HEK293T (cell line): ENCODE data around the gene PPP1R9B.

Experiments
- ARNT ChIP-seq: fragments of 450-650 bp; IDR thresholded peaks from 2 replicates; pipeline ENCODE4 v1.6.1; 2017; ENCODE audit warnings: mild to moderate bottlenecking
- BHLHE40 ChIP-seq: fragments of 450-650 bp; IDR thresholded peaks from 2 replicates; pipeline ENCODE4 v1.6.1; 2016; ENCODE audit warnings: mild to moderate bottlenecking, moderate library complexity, borderline replicate concordance
- FOXK2 ChIP-seq: fragments of 450-650 bp; IDR thresholded peaks from 2 replicates; pipeline ENCODE4 v1.6.1; 2016; ENCODE audit warnings: mild to moderate bottlenecking
- FOXM1 ChIP-seq: fragments of 450-650 bp; IDR thresholded peaks from 2 replicates; pipeline ENCODE4 v1.6.1; 2017; ENCODE audit warnings: mild to moderate bottlenecking, borderline replicate concordance
- HDGF ChIP-seq: fragments of 450-650 bp; IDR thresholded peaks from 2 replicates; pipeline ENCODE4 v1.6.1; 2017; ENCODE audit warnings: antibody characterized with exemption, borderline replicate concordance
- L3MBTL2 ChIP-seq: fragments of 450-650 bp; conservative IDR thresholded peaks from 2 replicates; pipeline ENCODE4 v1.6.1; 2016; ENCODE audit warnings: mild to moderate bottlenecking
- LEF1 ChIP-seq: fragments of 450-650 bp; IDR thresholded peaks from 2 replicates; pipeline ENCODE4 v1.6.1; 2017; ENCODE audit warnings: mild to moderate bottlenecking, borderline replicate concordance
- NFRKB ChIP-seq: fragments of 450-650 bp; IDR thresholded peaks from 2 replicates; pipeline ENCODE4 v1.6.1; 2016; ENCODE audit warnings: mild to moderate bottlenecking, moderate library complexity
- SP1 ChIP-seq: fragments of 450-650 bp; IDR thresholded peaks from 2 replicates; pipeline ENCODE4 v1.6.1; 2017
- SUZ12 ChIP-seq: fragments of 450-650 bp; IDR thresholded peaks from 2 replicates; pipeline ENCODE4 v1.6.1; 2016; ENCODE audit warnings: mild to moderate bottlenecking
- TARDBP ChIP-seq: fragments of 450-650 bp; IDR thresholded peaks from 2 replicates; pipeline ENCODE4 v1.6.1; 2016
- ZNF384 ChIP-seq: fragments of 450-650 bp; IDR thresholded peaks from 2 replicates; pipeline ENCODE4 v1.6.1; 2016
- TF ChIP-seq, protein P1 (sequence below): fragments of 450-650 bp; IDR thresholded peaks from 2 replicates; pipeline ENCODE4 v1.6.1; 2016

DNA sequence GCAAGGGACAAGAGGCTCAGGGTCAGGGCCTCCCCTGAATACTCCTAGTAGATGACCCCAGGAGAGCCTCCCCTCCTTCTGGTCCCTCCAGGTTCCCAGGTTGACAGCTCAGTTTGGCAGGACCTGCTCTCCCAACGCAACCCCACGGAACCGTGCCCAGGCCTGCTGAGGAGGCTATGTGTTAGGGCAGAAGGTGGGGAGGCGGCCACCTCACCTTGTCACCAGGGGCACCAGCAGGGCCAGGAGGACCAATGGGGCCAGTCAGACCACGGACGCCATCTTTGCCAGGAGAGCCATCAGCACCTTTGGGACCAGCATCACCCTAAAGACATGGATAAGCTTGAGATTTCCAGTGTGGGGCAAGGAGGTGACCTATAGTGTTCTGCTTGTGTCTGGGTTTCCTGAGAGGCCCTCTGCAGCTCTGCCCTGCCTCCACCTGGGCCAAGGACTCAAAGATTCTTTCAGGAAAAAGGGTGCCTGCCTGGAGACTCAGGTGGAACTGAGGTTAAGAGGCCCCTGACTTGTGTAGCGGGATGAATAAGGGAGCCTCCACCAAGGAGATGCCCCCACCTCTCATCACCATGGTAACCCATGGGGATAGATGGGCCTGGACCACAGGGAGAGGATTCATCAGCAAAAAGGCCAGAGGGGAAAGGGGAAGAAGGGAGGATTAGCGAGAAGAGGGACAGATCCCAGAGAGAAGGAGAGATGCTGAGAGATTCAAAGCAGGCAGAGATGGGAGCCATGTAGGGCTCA, 40.3 kb upstream of the PPP1R9B start:
- TF ChIP-seq ZNF384 (no peak), FOXM1 (no peak), BHLHE40 (no peak), SP1 (no peak), NFRKB (no peak), LEF1 (no peak), HDGF (no peak), TARDBP (no peak), ARNT (no peak), SUZ12 (no peak), FOXK2 (no peak), L3MBTL2 (no peak)
- TF ChIP-seq, protein P1, sequence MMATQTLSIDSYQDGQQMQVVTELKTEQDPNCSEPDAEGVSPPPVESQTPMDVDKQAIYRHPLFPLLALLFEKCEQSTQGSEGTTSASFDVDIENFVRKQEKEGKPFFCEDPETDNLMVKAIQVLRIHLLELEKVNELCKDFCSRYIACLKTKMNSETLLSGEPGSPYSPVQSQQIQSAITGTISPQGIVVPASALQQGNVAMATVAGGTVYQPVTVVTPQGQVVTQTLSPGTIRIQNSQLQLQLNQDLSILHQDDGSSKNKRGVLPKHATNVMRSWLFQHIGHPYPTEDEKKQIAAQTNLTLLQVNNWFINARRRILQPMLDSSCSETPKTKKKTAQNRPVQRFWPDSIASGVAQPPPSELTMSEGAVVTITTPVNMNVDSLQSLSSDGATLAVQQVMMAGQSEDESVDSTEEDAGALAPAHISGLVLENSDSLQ: no peak
